HFFc6 (cell line): ENCODE results near the gene TKTL1. TPM values are rescaled to one million over a fixed set of nuclear protein-coding genes. Genes with fewer than 3 reads are reported as not detected.

Experiments used
- DNase-seq: peaks from one replicate; pipeline ENCODE4 v3.0.0-alpha.2; 2018
- H3K27ac Mint-ChIP-seq: 2 replicates; pipeline ENCODE4 v1.8.0; 2020; ENCODE audit warnings: mild to moderate bottlenecking, mixed read lengths
- H3K27me3 Mint-ChIP-seq: 2 replicates; pipeline ENCODE4 v1.8.0; 2021; ENCODE audit warnings: mild to moderate bottlenecking, moderate library complexity, mixed read lengths; ENCODE audit not compliant: insufficient read depth
- H3K36me3 Mint-ChIP-seq: 2 replicates; pipeline ENCODE4 v1.8.0; 2021; ENCODE audit warnings: low read depth, mixed read lengths
- H3K4me1 Mint-ChIP-seq: 2 replicates; pipeline ENCODE4 v1.8.0; 2020; ENCODE audit warnings: low read depth, mixed read lengths
- H3K4me3 Mint-ChIP-seq: 2 replicates; pipeline ENCODE4 v1.8.0; 2020; ENCODE audit warnings: mild to moderate bottlenecking, moderate library complexity, mixed read lengths
- H3K9me3 Mint-ChIP-seq: 2 replicates; pipeline ENCODE4 v1.8.0; 2020; ENCODE audit warnings: mild to moderate bottlenecking, mixed read lengths
- total RNA-seq, 6 experiments: library from RNA; stranded (reverse); fragmentation: NEBNext Ultra II Directional; extraction: Animal tissue kit (Norgen Biotek cat#: 25700); gene quantifications; 2 replicates in 1 of 6; 3 replicates in 5 of 6; pipeline ENCODE4 v1.2.3, GENCODE V29; 2021
- TF ChIP-seq, protein P1 (sequence below): fragments of 200-600 bp; sonication (generic); IDR thresholded peaks from 2 replicates; pipeline ENCODE4 v1.5.0; 2021; ENCODE audit warnings: antibody characterized with exemption, mild to moderate bottlenecking

Gene TKTL1
- total RNA-seq, 6 experiments from 2014 or later: not detected

DNA sequence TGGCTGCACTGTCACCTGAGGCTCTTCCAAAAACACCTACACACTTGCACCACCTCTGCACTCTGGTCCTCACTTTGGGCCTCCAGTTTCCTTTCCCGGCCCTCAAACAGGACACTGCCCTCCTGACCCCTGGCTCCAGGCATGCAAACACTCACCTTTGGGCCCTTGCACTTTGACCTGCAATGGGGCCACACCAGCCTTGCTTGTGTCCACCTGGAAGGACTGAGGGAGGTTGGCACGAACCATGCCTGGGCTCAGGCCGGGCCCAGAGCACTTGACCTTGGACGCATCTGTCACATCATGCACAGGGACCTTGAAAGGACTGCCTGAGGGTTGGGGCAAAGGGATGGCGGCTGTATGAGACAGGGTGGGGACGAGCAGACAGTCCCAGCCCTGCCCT lies 63.2 kb downstream of the TKTL1 start:
- H3K27me3 Mint-ChIP-seq: peaks cover 14% of the 10 kb centered on the region
- DNase-seq: no peak
- H3K4me1 Mint-ChIP-seq: peaks cover 5% of the 10 kb centered on the region; the same call in 1 of the 2 replicates
- H3K9me3 Mint-ChIP-seq: no peaks in the 10 kb centered on the region
- peaks cover 8% of the 10 kb centered on the region; the same call in 1 of the 2 replicates for H3K36me3 Mint-ChIP-seq
- peak overlapping the region; percentile 65 for H3K27ac Mint-ChIP-seq
- peak overlapping the region; percentile 46; the same call in 1 of the 2 replicates for H3K4me3 Mint-ChIP-seq
- TF ChIP-seq, protein P1, sequence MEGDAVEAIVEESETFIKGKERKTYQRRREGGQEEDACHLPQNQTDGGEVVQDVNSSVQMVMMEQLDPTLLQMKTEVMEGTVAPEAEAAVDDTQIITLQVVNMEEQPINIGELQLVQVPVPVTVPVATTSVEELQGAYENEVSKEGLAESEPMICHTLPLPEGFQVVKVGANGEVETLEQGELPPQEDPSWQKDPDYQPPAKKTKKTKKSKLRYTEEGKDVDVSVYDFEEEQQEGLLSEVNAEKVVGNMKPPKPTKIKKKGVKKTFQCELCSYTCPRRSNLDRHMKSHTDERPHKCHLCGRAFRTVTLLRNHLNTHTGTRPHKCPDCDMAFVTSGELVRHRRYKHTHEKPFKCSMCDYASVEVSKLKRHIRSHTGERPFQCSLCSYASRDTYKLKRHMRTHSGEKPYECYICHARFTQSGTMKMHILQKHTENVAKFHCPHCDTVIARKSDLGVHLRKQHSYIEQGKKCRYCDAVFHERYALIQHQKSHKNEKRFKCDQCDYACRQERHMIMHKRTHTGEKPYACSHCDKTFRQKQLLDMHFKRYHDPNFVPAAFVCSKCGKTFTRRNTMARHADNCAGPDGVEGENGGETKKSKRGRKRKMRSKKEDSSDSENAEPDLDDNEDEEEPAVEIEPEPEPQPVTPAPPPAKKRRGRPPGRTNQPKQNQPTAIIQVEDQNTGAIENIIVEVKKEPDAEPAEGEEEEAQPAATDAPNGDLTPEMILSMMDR: no peak

DNA sequence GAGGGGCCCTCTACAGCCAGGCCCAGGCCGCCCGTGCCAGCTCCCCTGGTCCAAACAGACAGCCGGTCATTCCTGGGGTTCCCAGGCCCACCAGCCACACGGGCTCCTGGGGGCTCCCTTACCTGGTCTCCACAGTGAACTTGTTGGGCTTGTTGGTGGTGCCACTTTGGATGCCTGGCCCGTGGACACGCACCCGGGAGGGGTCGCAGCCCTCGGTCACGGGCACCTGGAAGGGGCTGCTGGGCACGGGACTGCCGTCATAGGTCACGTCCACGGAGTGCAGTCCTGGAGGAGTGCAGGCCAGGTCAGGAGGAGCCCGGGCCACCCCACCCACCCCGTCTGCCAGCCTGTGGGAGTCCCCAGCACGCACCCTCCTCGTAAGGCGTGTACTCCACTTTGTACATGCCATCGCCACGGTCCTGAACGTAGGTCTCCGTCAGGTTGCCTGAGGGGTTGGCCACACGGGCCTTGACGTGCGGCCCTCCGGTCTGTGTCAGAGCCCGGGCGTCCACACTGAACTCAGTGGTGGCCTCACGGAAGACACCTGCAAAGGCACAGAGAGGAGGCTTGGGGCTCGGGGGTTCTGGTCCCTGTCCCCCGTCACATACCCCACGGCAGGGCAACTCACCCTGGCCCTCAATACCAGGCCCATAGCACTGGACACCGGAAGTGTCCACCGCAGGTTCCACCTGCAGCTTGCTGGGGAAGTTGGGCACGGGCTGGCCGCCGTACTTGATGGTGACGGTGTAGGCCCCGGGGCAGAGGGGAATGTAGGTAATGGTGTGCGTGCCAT lies 64.0 kb downstream of the TKTL1 start:
- H3K9me3 Mint-ChIP-seq: no peaks in the 10 kb centered on the region
- H3K4me3 Mint-ChIP-seq: no peak overlapping the region
- peaks cover 8% of the 10 kb centered on the region; the same call in 1 of the 2 replicates for H3K36me3 Mint-ChIP-seq
- peak overlapping the region; percentile 31; the same call in 1 of the 2 replicates for H3K27ac Mint-ChIP-seq
- TF ChIP-seq, protein P1: no peak
- no peak for DNase-seq
- H3K27me3 Mint-ChIP-seq: peaks cover 14% of the 10 kb centered on the region
- H3K4me1 Mint-ChIP-seq: peaks cover 5% of the 10 kb centered on the region; the same call in 1 of the 2 replicates

DNA sequence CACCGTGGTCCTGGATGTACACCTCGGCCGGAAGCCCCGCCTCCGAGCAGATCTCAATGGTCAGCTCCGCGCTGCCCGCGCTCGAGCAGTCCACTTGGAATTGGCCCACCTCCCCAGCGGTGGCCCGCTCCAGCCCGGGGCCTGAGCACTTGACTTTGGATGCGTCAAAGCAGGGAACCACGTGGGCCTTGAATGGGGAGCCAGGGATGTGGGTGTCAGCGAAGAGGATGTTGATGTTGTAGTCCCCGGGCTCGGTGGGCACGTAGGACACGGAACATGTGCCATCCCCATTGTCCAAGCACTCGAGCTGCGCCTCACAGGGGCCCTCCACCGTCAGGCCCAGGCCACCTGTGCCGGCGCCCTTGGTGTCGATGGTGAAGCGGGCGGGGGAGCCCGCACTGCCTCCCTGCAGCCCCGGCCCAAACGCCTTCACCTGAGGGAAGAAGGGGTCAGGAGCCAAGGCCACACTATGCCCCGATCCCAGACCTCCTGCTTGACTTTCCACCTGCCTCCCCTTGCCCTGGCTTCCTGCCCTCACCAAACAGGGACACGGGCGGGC lies 64.6 kb downstream of the TKTL1 start:
- peaks cover 8% of the 10 kb centered on the region; the same call in 1 of the 2 replicates for H3K36me3 Mint-ChIP-seq
- TF ChIP-seq, protein P1: no peak
- H3K4me1 Mint-ChIP-seq: peaks cover 5% of the 10 kb centered on the region; the same call in 1 of the 2 replicates
- no peak overlapping the region for H3K4me3 Mint-ChIP-seq
- DNase-seq: no peak
- peaks cover 14% of the 10 kb centered on the region for H3K27me3 Mint-ChIP-seq
- peak overlapping the region; percentile 42; the same call in 1 of the 2 replicates for H3K27ac Mint-ChIP-seq
- H3K9me3 Mint-ChIP-seq: no peaks in the 10 kb centered on the region

DNA sequence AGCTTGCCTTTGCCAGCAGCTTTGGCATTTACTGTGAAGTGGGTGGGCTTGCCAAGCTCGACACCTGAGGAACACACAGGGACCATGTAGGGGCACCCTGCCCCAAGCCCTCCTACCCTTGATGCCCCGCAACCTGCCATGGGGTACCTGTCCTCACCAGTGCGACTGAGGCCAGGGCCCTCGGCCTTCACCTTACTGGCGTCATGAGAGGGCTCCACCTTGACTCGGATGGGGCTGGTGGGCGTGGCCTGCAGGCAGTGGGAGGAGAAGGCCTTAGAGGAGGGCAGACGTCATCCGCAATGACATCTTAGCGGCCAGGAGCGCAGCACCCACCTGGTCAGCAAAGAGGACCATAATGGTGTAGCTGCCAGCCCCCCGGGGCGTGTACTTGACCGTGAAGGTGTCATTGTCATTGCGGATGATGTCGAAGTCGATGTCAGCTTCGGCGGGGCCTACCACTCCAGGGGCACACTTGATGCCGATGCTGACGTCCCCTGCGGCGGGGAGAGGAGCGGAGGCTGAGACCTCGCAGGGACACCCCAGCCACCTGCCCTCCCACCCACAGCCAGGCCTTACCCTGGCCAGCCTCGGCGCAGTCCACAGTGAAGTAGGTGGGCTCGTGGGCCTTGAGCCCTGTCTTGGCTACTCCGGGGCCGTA lies 66.6 kb downstream of the TKTL1 start:
- TF ChIP-seq, protein P1: no peak
- Mint-ChIP-seq H3K9me3 (no peaks in the 10 kb centered on the region), H3K27me3 (peaks cover 13% of the 10 kb centered on the region), H3K4me1 (peaks cover 5% of the 10 kb centered on the region; the same call in 1 of the 2 replicates), H3K4me3 (no peak overlapping the region), H3K27ac (peak overlapping the region; percentile 42; the same call in 1 of the 2 replicates), H3K36me3 (peaks cover 8% of the 10 kb centered on the region; the same call in 1 of the 2 replicates)
- no peak for DNase-seq

DNA sequence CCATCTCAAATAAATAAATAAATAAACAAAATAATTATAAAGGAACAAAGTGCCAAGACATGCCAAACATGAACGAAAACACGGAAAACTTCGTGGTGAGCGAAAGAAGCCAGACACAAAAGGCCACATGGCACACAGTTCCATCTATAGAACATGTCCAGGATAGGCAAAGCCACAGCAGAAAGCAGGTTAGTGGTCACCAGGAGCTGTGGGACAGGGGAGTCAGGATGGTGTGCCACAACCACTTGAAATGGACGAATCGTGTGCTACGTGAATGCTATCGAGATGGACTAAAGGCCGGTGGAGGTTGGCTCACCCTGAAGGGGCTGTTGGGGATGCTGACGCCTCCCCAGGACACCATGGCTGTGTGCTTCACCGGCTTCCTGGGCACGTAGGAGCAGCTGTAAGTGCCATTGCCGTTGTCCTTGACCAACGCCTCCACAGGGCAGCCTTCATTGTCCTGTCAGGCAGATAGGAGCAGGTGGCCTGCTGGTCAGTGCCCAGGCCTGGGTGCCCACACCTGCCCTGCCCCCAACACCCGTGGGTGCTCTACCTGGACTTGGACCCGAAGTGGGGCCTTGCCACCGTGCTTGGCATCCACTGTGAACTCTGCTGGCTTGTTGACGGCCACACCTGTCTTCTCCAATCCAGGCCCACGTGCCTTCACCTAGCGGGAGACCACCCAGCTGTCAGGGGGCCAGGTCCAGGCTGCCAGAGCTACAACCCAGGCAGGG lies 68.3 kb downstream of the TKTL1 start:
- Mint-ChIP-seq H3K36me3 (peaks cover 5% of the 10 kb centered on the region; the same call in 1 of the 2 replicates), H3K4me1 (peaks cover 5% of the 10 kb centered on the region; the same call in 1 of the 2 replicates), H3K27me3 (peaks cover 7% of the 10 kb centered on the region), H3K27ac (no peak overlapping the region), H3K9me3 (no peaks in the 10 kb centered on the region), H3K4me3 (no peak overlapping the region)
- no peak for DNase-seq
- TF ChIP-seq, protein P1: no peak
